GM18861 (cell line): ENCODE results near the gene TMEM17.
A peak's percentile ranks its signal among the peaks of the same experiment; 100 is the strongest.
"Not testable (repeated sequence)": the region's sequence is repeated elsewhere in the genome, so short reads cannot be mapped to it uniquely, and the experiment has no call there.

Source experiments
- ATAC-seq: cut with Tn5 transposase; IDR thresholded peaks from one replicate; pipeline ENCODE4 v1.9.1; 2021; ENCODE audit not compliant: unreplicated experiment

Gene TMEM17, protein sequence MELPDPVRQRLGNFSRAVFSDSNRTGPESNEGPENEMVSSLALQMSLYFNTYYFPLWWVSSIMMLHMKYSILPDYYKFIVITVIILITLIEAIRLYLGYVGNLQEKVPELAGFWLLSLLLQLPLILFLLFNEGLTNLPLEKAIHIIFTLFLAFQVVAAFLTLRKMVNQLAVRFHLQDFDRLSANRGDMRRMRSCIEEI

DNA sequence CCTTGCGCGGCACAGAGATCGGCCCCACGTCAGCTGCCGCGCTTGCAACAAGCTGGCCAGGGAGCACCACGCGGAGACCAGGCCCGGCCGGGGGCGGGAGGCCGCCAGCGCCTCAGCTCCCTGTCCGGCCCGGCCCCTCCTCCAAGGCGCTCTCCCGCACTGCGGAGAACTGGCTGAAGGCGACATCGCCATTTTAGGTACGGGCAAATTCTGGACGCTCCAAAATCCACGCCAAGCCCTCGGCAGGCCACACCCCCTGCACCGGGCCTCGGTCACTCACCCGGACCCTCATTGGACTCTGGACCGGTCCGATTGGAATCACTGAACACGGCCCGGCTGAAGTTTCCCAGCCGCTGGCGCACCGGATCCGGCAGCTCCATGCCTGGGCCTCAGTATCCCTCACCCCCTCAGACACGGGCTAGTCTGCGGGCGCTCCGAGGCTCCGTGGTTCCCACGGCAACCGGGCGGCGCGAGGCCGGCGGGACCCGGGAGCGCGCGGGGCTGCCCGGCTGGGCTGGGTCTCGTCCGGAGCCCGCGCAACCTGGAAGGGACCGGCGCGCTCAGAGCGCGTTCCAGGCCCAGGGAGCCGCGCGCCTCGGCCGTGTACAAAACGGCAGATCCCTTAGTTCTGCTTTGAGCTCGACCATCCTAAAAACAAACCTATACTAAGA, at the start of gene TMEM17:
TSS of gene TMEM17 (minus strand) at position 446 of the 671 bp plus-strand sequence. CDS start at position 380, 66 bp downstream.
- ATAC-seq = peak; percentile 61

GRCh38 chr2:62554440-62554839, 48.4 kb upstream of the TMEM17 start:
- no peak for ATAC-seq

GRCh38 chr2:62550461-62550860, 44.5 kb upstream of the TMEM17 start:
- no peak for ATAC-seq

- no peak for ATAC-seq
Observed at GRCh38 chr2:62547854-62548253, 41.9 kb upstream of the TMEM17 start.

- no peak for ATAC-seq
Observed at GRCh38 chr2:62545261-62545660, 39.3 kb upstream of the TMEM17 start.

DNA sequence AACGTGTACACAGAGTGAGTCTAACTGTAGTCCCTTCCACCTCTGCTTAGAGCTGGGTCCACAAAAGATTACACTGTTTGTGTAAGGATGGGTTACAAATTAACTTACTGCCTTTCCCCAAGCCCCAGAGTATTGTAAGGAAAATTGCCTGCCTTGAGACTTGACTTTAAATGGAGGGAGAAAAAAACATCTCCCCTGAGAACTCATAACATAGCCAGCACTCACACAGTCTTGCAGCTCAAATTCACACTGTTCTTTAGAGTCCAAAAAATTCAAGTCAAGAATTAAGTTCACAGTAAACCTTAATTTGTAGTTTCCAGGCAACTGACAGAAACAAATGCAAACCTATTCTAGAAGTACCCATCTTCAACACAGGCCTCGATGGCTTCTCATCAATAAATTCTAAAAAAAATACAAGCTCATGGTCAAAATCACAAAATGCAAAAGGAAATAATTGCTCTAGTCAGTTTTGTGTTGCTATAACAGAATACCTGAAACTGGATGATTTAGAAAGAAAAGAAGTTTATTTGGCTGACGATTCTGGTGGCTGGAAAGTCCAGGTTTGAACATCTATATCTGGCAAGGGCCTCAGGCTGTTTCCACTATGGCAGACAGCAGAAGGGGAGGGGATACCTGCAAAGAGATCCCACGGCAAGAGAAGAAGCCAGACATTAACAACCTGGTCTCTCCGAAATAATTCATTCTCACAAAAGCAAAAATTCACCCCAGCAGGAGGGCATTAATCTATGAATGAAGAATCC, 34.6 kb upstream of the TMEM17 start:
- ATAC-seq = no peak

DNA sequence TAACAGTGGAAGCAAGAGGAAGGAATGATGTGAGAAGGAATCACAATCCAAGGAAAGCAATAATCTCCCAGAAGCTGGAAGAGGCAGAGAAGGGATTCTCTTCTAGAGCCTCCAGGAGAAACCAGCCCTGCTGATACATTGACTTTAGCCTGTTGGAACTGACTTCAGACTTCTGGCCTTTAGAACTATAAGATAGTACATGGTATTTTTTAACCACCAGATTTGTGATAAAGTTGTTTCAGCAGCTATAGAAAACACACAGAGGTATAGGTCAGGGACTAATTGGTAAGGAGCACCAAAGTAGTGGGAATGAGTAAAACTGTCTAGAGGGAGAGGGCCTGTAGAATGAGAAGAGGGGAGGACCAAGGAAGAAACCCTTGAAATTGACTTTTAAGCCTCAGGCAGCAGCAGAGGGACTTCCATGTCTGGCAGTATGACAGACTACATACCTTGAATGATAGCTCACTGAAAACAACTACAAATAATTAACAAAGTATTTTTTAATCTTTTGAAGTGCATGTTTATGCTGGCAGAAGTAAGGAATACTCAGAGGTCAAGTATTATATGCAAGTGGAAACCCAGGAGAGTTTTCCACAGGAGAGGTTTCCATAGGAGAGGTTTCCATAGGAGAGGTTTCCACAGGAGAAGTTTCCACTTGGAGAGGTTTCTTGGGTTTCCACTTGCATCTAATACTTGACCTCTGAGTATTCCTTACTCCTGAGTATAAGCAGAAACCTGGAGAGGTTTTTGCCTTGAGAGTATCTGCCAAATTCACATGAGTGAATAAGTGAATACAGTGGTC, 33.8 kb upstream of the TMEM17 start:
- no peak for ATAC-seq

- no peak for ATAC-seq
Observed at GRCh38 chr2:62538756-62539155, 32.8 kb upstream of the TMEM17 start.

GRCh38 chr2:62537814-62538213, 31.8 kb upstream of the TMEM17 start:
- no peak for ATAC-seq

GRCh38 chr2:62536873-62537547, 31.0 kb upstream of the TMEM17 start:
- ATAC-seq = no peak

- ATAC-seq = not testable (repeated sequence)
Observed at GRCh38 chr2:62535521-62535920, 29.5 kb upstream of the TMEM17 start.

DNA sequence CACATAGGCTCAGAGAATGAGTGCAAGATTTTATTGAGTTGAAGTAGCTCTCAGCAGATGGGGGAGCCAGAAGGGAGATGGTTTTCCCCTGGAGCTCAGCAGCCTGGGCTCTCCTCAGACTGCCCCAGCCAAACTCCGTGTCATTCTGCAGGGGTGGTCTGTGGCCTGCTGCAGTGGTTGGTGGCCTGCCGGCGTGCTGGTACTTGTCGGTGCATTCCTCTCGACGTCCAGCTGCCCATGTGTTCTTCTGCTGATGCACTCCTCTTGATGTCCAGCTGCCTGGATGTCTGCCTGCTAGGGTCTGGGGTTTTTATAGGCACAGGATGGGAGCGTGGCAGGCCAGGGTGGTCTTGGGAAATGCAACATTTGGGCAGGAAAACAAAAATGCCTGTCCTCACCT, 25.6 kb upstream of the TMEM17 start:
- ATAC-seq = no peak

DNA sequence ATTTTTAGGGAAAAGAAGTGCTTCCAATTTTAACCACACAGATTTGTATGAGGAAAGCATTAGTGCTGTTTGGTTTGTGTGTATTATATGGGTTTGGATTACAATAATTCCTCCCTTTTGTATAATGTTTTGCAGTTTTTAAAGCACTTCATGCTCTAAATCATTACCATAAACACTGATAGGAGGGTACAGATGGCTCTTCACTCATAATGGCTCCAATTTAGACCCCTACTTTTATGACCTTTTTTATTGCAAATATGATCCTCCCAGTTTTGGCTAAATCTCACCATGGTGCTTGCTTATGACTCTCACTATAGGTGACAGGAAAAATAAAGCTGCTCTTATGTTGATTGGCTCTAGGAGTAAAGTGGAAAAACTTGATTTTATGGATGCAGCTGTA, 23.8 kb upstream of the TMEM17 start:
- no peak for ATAC-seq

DNA sequence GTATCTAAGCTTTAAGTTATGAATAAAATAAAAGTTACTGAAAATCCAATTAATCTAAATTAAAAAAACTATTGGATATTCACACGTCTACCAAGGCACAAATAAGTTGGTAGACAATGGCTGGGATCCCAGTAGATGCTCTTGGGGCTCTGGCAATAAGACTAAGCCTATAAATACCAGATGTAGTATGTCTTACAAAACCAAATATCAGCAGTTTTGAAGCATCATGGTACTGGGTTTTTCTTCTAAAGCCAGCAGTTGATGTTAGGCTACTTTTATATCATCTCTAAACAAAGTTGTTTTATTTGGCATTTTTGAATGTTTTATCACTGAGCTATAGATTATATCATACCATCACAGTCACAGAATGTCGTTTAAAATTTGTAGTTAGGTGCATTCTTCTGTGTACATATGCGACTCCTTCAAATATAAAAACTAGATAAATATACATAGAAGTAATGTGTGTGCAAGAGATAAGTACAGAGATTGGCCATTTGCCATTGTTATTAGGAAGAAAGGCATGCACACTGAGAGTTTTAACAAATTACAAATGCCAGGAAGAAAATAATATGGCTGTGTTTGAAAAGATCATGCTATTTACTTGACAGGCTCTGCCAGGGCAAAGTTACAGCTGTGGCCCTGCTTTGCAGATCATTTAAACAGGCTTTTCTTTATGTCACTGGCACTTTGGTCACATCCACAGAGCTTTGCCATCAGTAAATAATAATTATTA, 21.6 kb upstream of the TMEM17 start:
- no peak for ATAC-seq

DNA sequence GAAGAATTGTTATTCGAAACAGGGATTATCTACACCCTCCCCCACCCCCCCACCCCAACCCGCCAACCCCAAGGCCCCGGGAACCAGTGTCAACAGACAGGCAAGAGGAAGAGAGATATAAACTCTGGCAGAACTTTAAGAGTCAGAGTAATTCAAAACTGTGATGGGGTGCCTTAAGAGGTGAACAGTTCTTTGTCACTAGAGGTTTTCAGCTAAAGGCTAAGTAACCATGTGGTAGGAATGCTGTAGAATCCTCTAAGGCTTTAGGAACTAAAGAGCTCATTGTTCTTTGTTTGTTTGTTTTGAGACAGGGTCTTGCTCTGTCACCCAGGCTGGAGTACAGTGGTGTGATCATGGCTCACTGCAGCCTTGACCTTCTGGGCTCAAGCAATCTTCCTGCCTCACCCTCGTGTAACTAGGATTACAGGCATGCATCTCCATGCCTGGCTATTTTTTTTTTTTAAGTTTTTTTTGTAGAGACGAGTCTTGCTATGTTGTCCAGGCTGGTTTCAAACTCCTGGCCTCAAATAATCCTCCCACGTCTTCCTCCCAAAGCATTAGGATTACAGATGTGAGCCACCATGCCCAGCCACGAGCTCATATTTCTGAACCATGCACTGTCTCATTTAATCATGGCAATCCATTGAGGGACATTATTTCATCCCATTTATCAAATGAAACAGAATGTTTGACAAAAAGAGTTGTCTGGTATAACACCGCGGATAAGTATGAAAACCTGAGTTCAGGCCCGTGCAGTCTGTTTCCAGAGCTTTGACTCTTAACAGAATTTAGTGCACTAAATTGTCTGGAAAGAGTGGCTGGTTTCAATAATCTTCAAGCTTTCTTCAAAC, 20.8 kb upstream of the TMEM17 start:
- ATAC-seq = no peak

- no peak for ATAC-seq
Observed at GRCh38 chr2:62525549-62526269, 19.7 kb upstream of the TMEM17 start.

GRCh38 chr2:62524293-62524941, 18.4 kb upstream of the TMEM17 start:
- no peak for ATAC-seq

DNA sequence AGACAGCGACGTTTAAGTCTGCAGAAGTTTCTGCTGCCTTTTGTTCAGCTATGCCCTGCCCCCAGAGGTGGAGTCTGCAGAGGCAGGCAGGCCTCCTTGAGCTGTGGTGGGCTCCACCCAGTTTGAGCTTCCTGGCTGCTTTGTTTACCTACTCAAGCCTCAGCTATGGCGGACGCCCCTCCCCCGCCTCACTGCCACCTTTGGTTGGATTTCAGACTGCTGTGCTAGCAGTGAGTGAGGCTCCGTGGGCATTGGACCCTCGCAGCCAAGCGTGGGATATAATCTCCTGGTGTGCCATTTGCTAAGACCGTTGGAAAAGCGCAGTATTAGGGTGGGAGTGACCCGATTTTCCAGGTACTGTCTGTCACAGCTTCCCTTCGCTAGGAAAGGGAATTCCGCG, 15.1 kb upstream of the TMEM17 start:
- not testable (repeated sequence) for ATAC-seq
